Adrenal gland (tissue), 12 donors: Measurements from ENCODE around the gene DYRK1A. TPM values are rescaled to one million over a fixed set of nuclear protein-coding genes. Genes with fewer than 3 reads are reported as not detected.
A peak's percentile ranks its signal among the peaks of the same experiment; 100 is the strongest.

Experiments used
- DNase-seq, 7 donors: peaks; one replicate each; pipeline ENCODE4 v3.0.0-alpha.2; 2019 to 2020
- H3K27ac ChIP-seq, 5 donors: fragments of 200-600 bp; sonication (generic) in 4 of 5; 1 replicate in 3 of 5; 2 replicates in 2 of 5; pipeline versions ENCODE4 v1.5.1 to v1.8.0; 2016 to 2020; ENCODE audit warnings: mild to moderate bottlenecking in 1 of 5
- H3K27me3 ChIP-seq: fragments of 200-600 bp; 2 replicates; pipeline ENCODE4 v1.8.0; 2021
- H3K36me3 ChIP-seq, 2 donors: fragments of 200-600 bp; replicated peaks in 1 of 2; 1 replicate in 1 of 2; 2 replicates in 1 of 2; pipeline versions ENCODE4 v1.5.1 to v1.8.0; 2018 to 2022
- H3K4me1 ChIP-seq, 2 donors: fragments of 200-600 bp; replicated peaks in 1 of 2; 1 replicate in 1 of 2; 2 replicates in 1 of 2; pipeline versions ENCODE4 v1.5.1 to v1.8.0; 2018 to 2021
- H3K4me3 ChIP-seq, 4 donors: fragments of 200-600 bp; sonication (generic) in 3 of 4; one replicate each; pipeline ENCODE4 v1.5.1; 2016 to 2018
- H3K9me3 ChIP-seq, 3 donors: fragments of 200-600 bp; sonication (generic) in 1 of 3; replicated peaks in 1 of 3; 1 replicate in 2 of 3; 2 replicates in 1 of 3; pipeline versions ENCODE4 v1.5.1 to v1.8.0; 2016 to 2021
- CTCF ChIP-seq, 6 experiments: fragments of 450-650 bp in 4 of 6; fragments of 200-600 bp in 2 of 6; sonication (generic) in 1 of 6; IDR thresholded peaks; 1 replicate in 5 of 6; 2 replicates in 1 of 6; pipeline versions ENCODE4 v1.5.1 to v1.8.0; 2016 to 2021; ENCODE audit warnings: antibody characterized with exemption in 6 of 6, mild to moderate bottlenecking in 2 of 6, moderate library complexity in 1 of 6
- POLR2A ChIP-seq, 2 donors: fragments of 450-650 bp; IDR thresholded peaks; one replicate each; pipeline ENCODE4 v1.6.1; 2017; ENCODE audit warnings: antibody characterized with exemption in 2 of 2, mild to moderate bottlenecking in 2 of 2, moderate library complexity in 1 of 2
- WGBS, 4 donors: extraction: QIAGEN DNeasy Blood & Tissue Kit in 2 of 4; methylation state at CpG; one replicate each; pipeline versions ENCODE4 v1.1.5 to v1.1.7; 2013 to 2017; 5-methylcytosine and 5-hydroxymethylcytosine counted together
- intact Hi-C, 2 donors: fragments of 100-400 bp; cut with DNase I; formaldehyde crosslinking; loops; one replicate each; pipeline versions ENCODE4 v1.14.1 to v1.15.0; 2022 to 2023
- polyA plus RNA-seq, 3 donors: library from polyadenylated mRNA; stranded (reverse); fragments of 200-250 nt in 2 of 3; fragments of 350-450 nt in 1 of 3; fragmentation: Illumina TruSeq in 1 of 3; extraction: RNeasy Lipid Tissue Mini Kit (QIAGEN cat#74804) in 1 of 3; gene quantifications; one replicate each; pipeline ENCODE4 v1.2.3, GENCODE V29; 2013 to 2014
- total RNA-seq, 9 donors: library from RNA; depleted of rRNA in 4 of 9; stranded (reverse); fragments of >200 nt in 4 of 9; fragments of 120-200 nt in 1 of 9; fragmentation: NEBNext Ultra II Directional in 1 of 9; extraction: Animal tissue kit (Norgen Biotek cat#: 25700) in 1 of 9; gene quantifications; one replicate each; pipeline versions ENCODE4 v1.1.0 to v1.2.4, GENCODE V29; 2013 to 2023
- donor health status: healthy with polysubstance abuse.
- donor health status: Bipolar disorder and iron deficiency.
- donor health status: DM: yes; HTN: yes; CAD: no.
- donor health status: DM: no; HTN: no; CAD: no.
- donor health status: DM: no; HTN: no; CAD: no.
- donor health status: DM: yes; HTN: yes; CAD: no.

Gene DYRK1A
- total and polyA plus RNA-seq, 12 donors = 23.6 to 92.3 (median 57.7) TPM

DNA sequence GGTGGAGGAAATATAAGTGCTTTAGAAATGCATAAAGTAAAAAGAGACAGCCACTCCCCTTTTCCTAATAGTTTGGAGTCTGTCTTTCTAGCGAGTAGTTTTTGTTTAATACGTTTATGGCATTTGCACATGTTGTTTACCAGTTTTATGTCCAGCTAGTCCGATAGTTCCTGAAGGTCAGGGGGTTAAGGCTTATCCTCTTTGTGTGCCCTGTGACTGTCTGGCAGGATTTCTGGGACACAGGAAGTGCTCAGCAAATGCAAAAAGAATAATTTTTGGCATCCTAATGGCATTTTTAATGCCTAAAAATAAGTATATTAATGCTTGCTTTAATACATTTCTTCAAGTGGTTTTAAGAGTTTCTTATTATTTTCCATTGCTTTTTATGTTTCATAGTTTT lies 58.4 kb downstream of the DYRK1A start:
- no peaks in the 10 kb centered on the region for H3K36me3 ChIP-seq
- H3K27me3 ChIP-seq = no peaks in the 10 kb centered on the region
- TF ChIP-seq POLR2A (IDR thresholded peaks at IDR 0.05) = no peak
- TF ChIP-seq CTCF (IDR thresholded peaks at IDR 0.05) = no peak
- 24 to 55% (median 47%) methylated on average over 3 of the region's 3 CpGs for WGBS, 4 donors
- no peak for DNase-seq
- H3K4me1 ChIP-seq = peaks cover 3 to 24% of the 10 kb centered on the region in 2 donors
- H3K27ac ChIP-seq = peak overlapping the region in 1 of 5 donors; percentile 1
- H3K4me3 ChIP-seq = no peak overlapping the region
- intact Hi-C loops = no loop called here
- H3K9me3 ChIP-seq = no peaks in the 10 kb centered on the region

- no peak for DNase-seq
- Histone ChIP-seq H3K9me3 (no peaks in the 10 kb centered on the region), H3K27me3 (no peaks in the 10 kb centered on the region), H3K36me3 (no peaks in the 10 kb centered on the region), H3K4me1 (peaks cover 3 to 20% of the 10 kb centered on the region in 2 donors), H3K4me3 (no peak overlapping the region), H3K27ac (no peak overlapping the region)
- TF ChIP-seq CTCF (IDR thresholded peaks at IDR 0.05) = no peak
- TF ChIP-seq POLR2A (IDR thresholded peaks at IDR 0.05) = no peak
- intact Hi-C loops = no loop called here
- 94 to 97% (median 95%) methylated on average over 2 of the region's 2 CpGs for WGBS, 4 donors
These were observed 59.1 kb downstream of the DYRK1A start for GRCh38 chr21:37425684-37426083.

DNA sequence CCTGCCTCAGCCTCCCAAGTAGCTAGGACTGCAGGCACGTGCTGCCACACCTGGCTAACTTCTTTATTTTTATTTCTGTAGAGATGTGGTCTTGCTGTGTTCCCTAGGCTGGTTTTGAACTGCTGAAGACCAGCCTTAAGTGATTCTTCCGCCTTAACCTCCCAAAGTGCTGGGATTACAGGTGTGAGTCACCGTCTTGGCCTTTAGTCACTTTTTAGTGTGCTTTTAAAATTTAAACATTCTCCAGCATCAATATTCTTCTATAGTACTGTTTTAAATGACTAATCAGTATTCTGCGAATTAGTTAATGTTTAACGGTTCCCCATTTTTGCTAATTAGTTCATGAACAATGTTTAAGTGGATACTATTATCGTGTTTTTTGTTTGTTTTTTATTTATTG lies 60.6 kb downstream of the DYRK1A start:
- H3K4me3 ChIP-seq = no peak overlapping the region
- H3K4me1 ChIP-seq = peaks cover 10 to 28% of the 10 kb centered on the region in 2 donors
- intact Hi-C loops = no loop called here
- H3K27me3 ChIP-seq = no peaks in the 10 kb centered on the region
- no peak for DNase-seq
- no peak overlapping the region for H3K27ac ChIP-seq
- H3K9me3 ChIP-seq = no peaks in the 10 kb centered on the region
- 81 to 97% (median 96%) methylated on average over 6 of the region's 6 CpGs for WGBS, 4 donors
- no peak for TF ChIP-seq POLR2A (IDR thresholded peaks at IDR 0.05)
- no peak for TF ChIP-seq CTCF (IDR thresholded peaks at IDR 0.05)
- H3K36me3 ChIP-seq = no peaks in the 10 kb centered on the region

DNA sequence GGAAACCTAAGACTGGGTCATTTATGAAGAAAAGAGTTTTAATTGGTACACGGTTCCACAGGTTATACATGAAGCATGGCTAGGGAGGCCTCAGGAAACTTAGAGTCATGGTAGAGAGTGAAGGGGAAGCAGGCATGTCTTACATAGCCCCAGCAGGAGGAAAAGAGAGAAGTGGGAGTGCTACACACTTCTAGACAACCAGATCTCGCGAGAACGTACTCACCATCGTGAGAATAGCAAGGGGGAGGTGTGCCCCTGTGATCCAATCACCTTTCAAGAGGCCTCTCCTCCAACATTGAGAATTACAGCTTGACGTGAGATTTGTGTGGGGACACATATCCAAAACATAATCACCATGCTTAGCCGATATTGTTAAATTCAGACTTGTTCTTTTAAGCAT lies 62.8 kb downstream of the DYRK1A start:
- H3K27ac ChIP-seq = no peak overlapping the region
- no peaks in the 10 kb centered on the region for H3K36me3 ChIP-seq
- no peaks in the 10 kb centered on the region for H3K9me3 ChIP-seq
- no peak for DNase-seq
- no peak for TF ChIP-seq CTCF (IDR thresholded peaks at IDR 0.05)
- TF ChIP-seq POLR2A (IDR thresholded peaks at IDR 0.05) = no peak
- H3K4me1 ChIP-seq = peaks cover 10 to 32% of the 10 kb centered on the region in 2 donors
- no peak overlapping the region for H3K4me3 ChIP-seq
- intact Hi-C loops = no loop called here
- 92 to 97% (median 93%) methylated on average over 7 of the region's 7 CpGs for WGBS, 4 donors
- no peaks in the 10 kb centered on the region for H3K27me3 ChIP-seq
